H1 (cell line): ENCODE data around the gene EEF1AKMT2.

ENCODE experiments used
- BACH1 ChIP-seq: IDR thresholded peaks from 2 replicates; pipeline ENCODE4 v1.6.1; 2012; ENCODE audit warnings: low read length, improper control_type of control experiment
- CHD2 ChIP-seq: IDR thresholded peaks from 2 replicates; pipeline ENCODE4 v1.6.1; 2012; ENCODE audit warnings: low read length, improper control_type of control experiment
- CTCF ChIP-seq, 3 experiments: IDR thresholded peaks; 1 replicate in 2 of 3; 2 replicates in 1 of 3; pipeline versions ENCODE4 v1.5.1 to v1.6.1; 2011; ENCODE audit warnings: low read length in 3 of 3, mild to moderate bottlenecking in 3 of 3, inconsistent platforms in 2 of 3, low read depth in 1 of 3, moderate library complexity in 1 of 3; ENCODE audit not compliant: insufficient read depth in 1 of 3; ENCODE audit errors: control extremely low read depth in 1 of 3
- EGR1 ChIP-seq: IDR thresholded peaks from 2 replicates; pipeline ENCODE4 v1.6.1; 2011; ENCODE audit warnings: low read depth, low read length, borderline replicate concordance
- EZH2 ChIP-seq: fragments of 200-600 bp; sonication (generic); IDR thresholded peaks from 2 replicates; pipeline ENCODE4 v1.7.1; 2012; ENCODE audit warnings: low read depth, mild to moderate bottlenecking, moderate library complexity, low read length, inconsistent platforms; ENCODE audit not compliant: severe bottlenecking
- FOSL1 ChIP-seq: IDR thresholded peaks from 2 replicates; pipeline ENCODE4 v1.6.1; 2011; ENCODE audit warnings: mild to moderate bottlenecking, low read depth, low read length, moderate library complexity; ENCODE audit not compliant: insufficient read depth
- JUN ChIP-seq: IDR thresholded peaks from 2 replicates; pipeline ENCODE4 v1.6.1; 2011; ENCODE audit warnings: low read depth, mild to moderate bottlenecking, improper control_type of control experiment, low read length
- KDM1A ChIP-seq: fragments of 200-600, 300-600 bp; sonication (generic); IDR thresholded peaks from 2 replicates; pipeline ENCODE4 v1.7.1; 2016; ENCODE audit warnings: mild to moderate bottlenecking, low read length, borderline replicate concordance
- POLR2A ChIP-seq, 2 experiments: IDR thresholded peaks; 1 replicate in 1 of 2; 2 replicates in 1 of 2; pipeline ENCODE4 v1.6.1; 2011; ENCODE audit warnings: low read depth in 2 of 2, low read length in 2 of 2, mild to moderate bottlenecking in 2 of 2; ENCODE audit errors: control extremely low read depth in 1 of 2
- SIN3A ChIP-seq, 2 experiments: IDR thresholded peaks in 1 of 2; conservative IDR thresholded peaks in 1 of 2; 2 replicates each; pipeline ENCODE4 v1.6.1; 2011 to 2012; ENCODE audit warnings: low read length in 2 of 2, improper control_type of control experiment in 1 of 2, low read depth in 1 of 2, mild to moderate bottlenecking in 1 of 2
- SUZ12 ChIP-seq: fragments of 200-600 bp; sonication (generic); IDR thresholded peaks from 2 replicates; pipeline ENCODE4 v1.6.1; 2012; ENCODE audit warnings: mild to moderate bottlenecking, inconsistent platforms, low read length, moderate library complexity, mixed read lengths
- TCF12 ChIP-seq: IDR thresholded peaks from 2 replicates; pipeline ENCODE4 v1.6.1; 2011; ENCODE audit warnings: low read depth, mild to moderate bottlenecking, low read length
- YY1 ChIP-seq: IDR thresholded peaks from 2 replicates; pipeline ENCODE4 v1.6.1; 2011; ENCODE audit warnings: low read depth, mild to moderate bottlenecking, low read length

GRCh38 chr10:124736491-124737136 lies 55.1 kb downstream of the EEF1AKMT2 start:
- TF ChIP-seq EZH2 (no peak), CTCF (IDR thresholded peaks at IDR 0.05; ENCODE audit: control extremely low read depth in 1 of 3, insufficient read depth in 1 of 3, low read depth in 1 of 3, low read length in 3 of 3) (no peak), POLR2A (IDR thresholded peaks at IDR 0.05; ENCODE audit: control extremely low read depth in 1 of 2, low read depth in 2 of 2, low read length in 2 of 2) (no peak), KDM1A (no peak), CHD2 (no peak), BACH1 (no peak), EGR1 (no peak), SUZ12 (no peak), FOSL1 (no peak), YY1 (no peak), TCF12 (no peak), JUN (no peak), SIN3A (conservative IDR thresholded peaks at IDR 0.05 in 1 of 2, IDR thresholded peaks at IDR 0.05 in 1 of 2; ENCODE audit: low read depth in 1 of 2, low read length in 2 of 2) (no peak)
